B cell (primary cell): ENCODE results near the gene COPZ1. TPM values are rescaled to one million over a fixed set of nuclear protein-coding genes. Genes with fewer than 3 reads are reported as not detected.

Experiments
- ATAC-seq: fragments of 200-7000 bp; cut with Tn5 transposase; one replicate; pipeline ENCODE4 v1.10.0; 2021; ENCODE audit warnings: low read depth, mild to moderate bottlenecking, moderate number of reproducible peaks, moderate library complexity
- CTCF ChIA-PET: fragments of 350-600 bp; sonication (Branson Sonifier 250); formaldehyde crosslinking; loops from one replicate; lab custom pipeline; 2021; ENCODE audit warnings: antibody characterized with exemption, inconsistent platforms; lab: Charles Lee
- POLR2A ChIA-PET: fragments of 350-600 bp; sonication (Branson Sonifier 250); formaldehyde crosslinking; loops from one replicate; lab custom pipeline; 2021; ENCODE audit warnings: antibody characterized with exemption; lab: Charles Lee
- DNase-seq: peaks from one replicate; pipeline ENCODE4 v3.0.0; 2013
- H2AFZ ChIP-seq: 2 replicates; pipeline ENCODE4 v1.6.1; 2012; ENCODE audit warnings: mild to moderate bottlenecking, low read depth, low read length; ENCODE audit not compliant: insufficient read depth, poor library complexity, severe bottlenecking
- H3K27ac ChIP-seq, 2 donors: 1 replicate in 1 of 2; 2 replicates in 1 of 2; pipeline ENCODE4 v1.5.1; 2012 to 2013; ENCODE audit warnings: low read length in 2 of 2, mild to moderate bottlenecking in 2 of 2, moderate library complexity in 1 of 2
- H3K27me3 ChIP-seq, 4 experiments: fragments of 200-600 bp in 1 of 4; sonication (generic) in 1 of 4; replicated peaks in 1 of 4; 1 replicate in 2 of 4; 2 replicates in 2 of 4; pipeline versions ENCODE4 v1.6.1 to v1.7.0; 2013 to 2016; ENCODE audit warnings: low read length in 3 of 4, mild to moderate bottlenecking in 2 of 4, mixed read lengths in 1 of 4, moderate library complexity in 1 of 4; ENCODE audit not compliant: insufficient read depth in 4 of 4, control insufficient read depth in 3 of 4; ENCODE audit errors: control extremely low read depth in 1 of 4
- H3K36me3 ChIP-seq, 2 experiments: replicated peaks in 1 of 2; 1 replicate in 1 of 2; 2 replicates in 1 of 2; pipeline versions ENCODE4 v1.6.1 to v1.7.1; 2013; ENCODE audit warnings: low read length in 1 of 2; ENCODE audit not compliant: insufficient read depth in 2 of 2, control insufficient read depth in 1 of 2; ENCODE audit errors: control extremely low read depth in 1 of 2, extremely low read depth in 1 of 2
- H3K4me1 ChIP-seq, 2 donors: fragments of 200-600 bp in 1 of 2; sonication (generic) in 1 of 2; 1 replicate in 1 of 2; 2 replicates in 1 of 2; pipeline versions ENCODE4 v1.5.1 to v1.6.1; 2013 to 2017; ENCODE audit warnings: low read length in 2 of 2; ENCODE audit not compliant: control insufficient read depth in 2 of 2, insufficient read depth in 2 of 2
- H3K4me2 ChIP-seq: replicated peaks from 2 replicates; pipeline ENCODE3; 2012; ENCODE audit warnings: mild to moderate bottlenecking, low read depth, low read length; ENCODE audit not compliant: poor library complexity, severe bottlenecking
- H3K4me3 ChIP-seq, 5 experiments: fragments of 200-600 bp in 1 of 5; sonication (generic) in 1 of 5; 1 replicate in 3 of 5; 2 replicates in 2 of 5; pipeline versions ENCODE4 v1.5.1 to v1.7.0; 2011 to 2016; ENCODE audit warnings: low read length in 4 of 5, mild to moderate bottlenecking in 4 of 5, low read depth in 2 of 5, control low read depth in 1 of 5, moderate library complexity in 1 of 5; ENCODE audit not compliant: insufficient read depth in 1 of 5; ENCODE audit errors: control extremely low read depth in 1 of 5, extremely low read depth in 1 of 5
- H3K79me2 ChIP-seq: fragments of 200-600 bp; sonication (generic); one replicate; pipeline ENCODE4 v1.6.0; 2016; ENCODE audit warnings: low read length; ENCODE audit not compliant: control insufficient read depth, insufficient read depth
- H3K9ac ChIP-seq: fragments of 200-600 bp; sonication (generic); 2 replicates; pipeline ENCODE4 v1.6.1; 2017; ENCODE audit warnings: mild to moderate bottlenecking, low read length, moderate library complexity
- H3K9me3 ChIP-seq, 3 donors: one replicate each; pipeline versions ENCODE4 v1.6.1 to v1.7.1; 2013; ENCODE audit warnings: low read length in 2 of 3; ENCODE audit not compliant: control insufficient read depth in 2 of 3, insufficient read depth in 1 of 3; ENCODE audit errors: control extremely low read depth in 1 of 3
- H4K20me1 ChIP-seq: 2 replicates; pipeline ENCODE4 v1.6.0; 2012; ENCODE audit warnings: mild to moderate bottlenecking, low read length; ENCODE audit not compliant: insufficient read depth, control insufficient read depth, poor library complexity, severe bottlenecking
- H3K27ac Mint-ChIP-seq: one replicate; pipeline ENCODE4 v1.8.0; 2021; ENCODE audit warnings: mixed read lengths
- H3K27me3 Mint-ChIP-seq: one replicate; pipeline ENCODE4 v1.8.0; 2021; ENCODE audit warnings: mixed read lengths
- H3K4me1 Mint-ChIP-seq: one replicate; pipeline ENCODE4 v1.8.0; 2021; ENCODE audit warnings: mixed read lengths
- H3K4me3 Mint-ChIP-seq: one replicate; pipeline ENCODE4 v1.8.0; 2021; ENCODE audit warnings: mixed read lengths
- H3K9me3 Mint-ChIP-seq: one replicate; pipeline ENCODE4 v1.8.0; 2022; ENCODE audit warnings: mixed read lengths; ENCODE audit not compliant: insufficient read depth
- EZH2 ChIP-seq: IDR thresholded peaks from 2 replicates; pipeline ENCODE4 v1.6.1; 2012; ENCODE audit warnings: borderline replicate concordance, low read depth, mild to moderate bottlenecking, moderate library complexity, low read length; ENCODE audit not compliant: insufficient read depth, poor library complexity, severe bottlenecking
- WGBS: methylation state at CpG from one replicate; pipeline ENCODE4 v1.1.5; 2013; ENCODE audit warnings: missing lambda C conversion rate; ENCODE audit not compliant: insufficient coverage; 5-methylcytosine and 5-hydroxymethylcytosine counted together
- intact Hi-C: fragments of 100-400 bp; cut with micrococcal nuclease; formaldehyde crosslinking; loops from one replicate; pipeline ENCODE4 v1.10.0; 2022
- polyA plus RNA-seq: library from polyadenylated mRNA; depleted of rRNA; stranded (reverse); fragments of >200 nt; gene quantifications from 2 replicates; pipeline ENCODE4 v1.2.3, GENCODE V29; 2012
- total RNA-seq, 2 donors: library from RNA; stranded (reverse); fragments of 120-200 nt in 1 of 2; gene quantifications; 1 replicate in 1 of 2; 2 replicates in 1 of 2; pipeline versions ENCODE4 v1.2.3 to v1.2.4, GENCODE V29; 2013 to 2022
- TF ChIP-seq, protein P1 (sequence below): fragments of 200-600 bp; IDR thresholded peaks from one replicate; pipeline ENCODE4 v1.8.0; 2022; ENCODE audit warnings: antibody characterized with exemption, mild to moderate bottlenecking

Gene COPZ1
- total and polyA plus RNA-seq, 2 donors (not counting 1 experiment from before 2014, with no cell fraction given): 54.9 to 72.1 TPM

DNA sequence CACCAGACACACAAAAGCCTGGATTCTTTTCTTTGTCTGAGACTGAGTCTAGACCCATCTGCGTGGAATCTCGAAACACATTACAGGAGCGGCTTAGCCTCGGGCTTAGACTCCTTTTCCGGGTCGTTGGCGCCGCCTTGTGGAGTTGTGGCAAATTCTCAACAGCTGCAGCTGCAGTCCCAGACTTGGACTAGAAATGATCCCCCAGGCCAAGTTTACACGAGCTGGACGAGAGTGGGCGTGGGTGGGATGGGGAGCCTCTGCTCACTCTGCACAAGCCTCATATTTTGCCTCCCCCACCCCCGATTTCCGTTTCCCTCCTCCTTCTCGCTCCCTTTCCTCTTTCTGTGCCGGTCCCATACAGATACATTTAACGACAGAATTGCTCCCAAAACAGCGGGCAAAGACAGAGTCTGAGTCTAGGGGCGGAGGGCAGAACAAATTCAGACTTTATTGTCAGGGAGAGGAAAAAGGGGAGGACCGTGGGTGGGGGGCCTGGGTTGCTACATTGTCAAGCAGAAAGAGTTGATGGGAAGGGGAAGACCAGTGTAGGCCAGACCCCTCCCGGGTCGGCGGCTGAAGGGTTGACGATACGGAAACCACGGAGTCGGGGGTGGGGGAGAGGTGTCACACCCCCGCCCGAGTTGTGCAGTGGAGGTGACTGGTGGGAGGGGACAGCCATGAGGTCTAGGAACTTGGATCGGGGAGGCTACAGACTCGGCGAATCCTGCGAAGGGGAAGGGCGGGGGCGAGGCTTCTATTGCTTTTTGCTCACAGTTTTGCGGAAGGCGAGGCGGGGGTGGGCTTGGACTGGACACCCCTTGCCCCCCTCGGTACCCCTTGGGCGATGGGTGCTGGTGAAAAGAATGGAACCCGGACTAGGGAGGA is 44.0 kb downstream of the COPZ1 start:
- WGBS: 51% methylated on average over 35 of the region's 40 CpGs
- H2AFZ ChIP-seq: peak overlapping the region; percentile 78
- CTCF ChIA-PET: interaction anchor here (0.6 to 3.1 kb wide), 25 partner anchors 10 to 178 kb away, joined by 3 to 46 read pairs (median 5); partner anchors contain the start of genes COPZ1, NFE2 and ZNF385A
- Mint-ChIP-seq H3K27me3 (no peaks in the 10 kb centered on the region), H3K4me1 (peaks cover 21% of the 10 kb centered on the region), H3K9me3 (no peaks in the 10 kb centered on the region), H3K27ac (peak overlapping the region; percentile 68), H3K4me3 (peak overlapping the region; percentile 69)
- H3K4me3 ChIP-seq: peak overlapping the region in 2 of 5 experiments; percentile 35 to 38
- peak overlapping the region; percentile 39 for H3K9ac ChIP-seq
- intact Hi-C loops: loop anchor here (1.0 to 10.0 kb wide), 8 partner anchors 10 to 364 kb away; partner anchors contain the start of genes COPZ1, HOXC8 and HOXC9
- no peak overlapping the region for H3K27ac ChIP-seq
- peaks cover 10 to 25% of the 10 kb centered on the region in 2 donors for H3K4me1 ChIP-seq
- peak; percentile 94 for ATAC-seq
- no peak for TF ChIP-seq EZH2
- TF ChIP-seq, protein P1, sequence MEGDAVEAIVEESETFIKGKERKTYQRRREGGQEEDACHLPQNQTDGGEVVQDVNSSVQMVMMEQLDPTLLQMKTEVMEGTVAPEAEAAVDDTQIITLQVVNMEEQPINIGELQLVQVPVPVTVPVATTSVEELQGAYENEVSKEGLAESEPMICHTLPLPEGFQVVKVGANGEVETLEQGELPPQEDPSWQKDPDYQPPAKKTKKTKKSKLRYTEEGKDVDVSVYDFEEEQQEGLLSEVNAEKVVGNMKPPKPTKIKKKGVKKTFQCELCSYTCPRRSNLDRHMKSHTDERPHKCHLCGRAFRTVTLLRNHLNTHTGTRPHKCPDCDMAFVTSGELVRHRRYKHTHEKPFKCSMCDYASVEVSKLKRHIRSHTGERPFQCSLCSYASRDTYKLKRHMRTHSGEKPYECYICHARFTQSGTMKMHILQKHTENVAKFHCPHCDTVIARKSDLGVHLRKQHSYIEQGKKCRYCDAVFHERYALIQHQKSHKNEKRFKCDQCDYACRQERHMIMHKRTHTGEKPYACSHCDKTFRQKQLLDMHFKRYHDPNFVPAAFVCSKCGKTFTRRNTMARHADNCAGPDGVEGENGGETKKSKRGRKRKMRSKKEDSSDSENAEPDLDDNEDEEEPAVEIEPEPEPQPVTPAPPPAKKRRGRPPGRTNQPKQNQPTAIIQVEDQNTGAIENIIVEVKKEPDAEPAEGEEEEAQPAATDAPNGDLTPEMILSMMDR: peak; percentile 81
- H3K9me3 ChIP-seq: no peaks in the 10 kb centered on the region
- DNase-seq: peak; percentile 88
- peak overlapping the region; percentile 64 for H3K4me2 ChIP-seq
- H3K27me3 ChIP-seq: no peaks in the 10 kb centered on the region
- H4K20me1 ChIP-seq: no peaks in the 10 kb centered on the region
- H3K36me3 ChIP-seq: peaks cover 0 to 17% of the 10 kb centered on the region in 2 experiments
- no peaks in the 10 kb centered on the region for H3K79me2 ChIP-seq
- POLR2A ChIA-PET: interaction anchor here (0.6 to 0.9 kb wide), 4 partner anchors 10 to 117 kb away, joined by 3 to 5 read pairs (median 4); no protein-coding TSS in a partner anchor
